ENCODE measurements around the gene MAP1LC3A. TPM values are rescaled to one million over a fixed set of nuclear protein-coding genes. Genes with fewer than 3 reads are reported as not detected.

MAP1LC3A gene
- total RNA-seq, 2 experiments from 2014 or later = 0.92 to 1.0 TPM

DNA sequence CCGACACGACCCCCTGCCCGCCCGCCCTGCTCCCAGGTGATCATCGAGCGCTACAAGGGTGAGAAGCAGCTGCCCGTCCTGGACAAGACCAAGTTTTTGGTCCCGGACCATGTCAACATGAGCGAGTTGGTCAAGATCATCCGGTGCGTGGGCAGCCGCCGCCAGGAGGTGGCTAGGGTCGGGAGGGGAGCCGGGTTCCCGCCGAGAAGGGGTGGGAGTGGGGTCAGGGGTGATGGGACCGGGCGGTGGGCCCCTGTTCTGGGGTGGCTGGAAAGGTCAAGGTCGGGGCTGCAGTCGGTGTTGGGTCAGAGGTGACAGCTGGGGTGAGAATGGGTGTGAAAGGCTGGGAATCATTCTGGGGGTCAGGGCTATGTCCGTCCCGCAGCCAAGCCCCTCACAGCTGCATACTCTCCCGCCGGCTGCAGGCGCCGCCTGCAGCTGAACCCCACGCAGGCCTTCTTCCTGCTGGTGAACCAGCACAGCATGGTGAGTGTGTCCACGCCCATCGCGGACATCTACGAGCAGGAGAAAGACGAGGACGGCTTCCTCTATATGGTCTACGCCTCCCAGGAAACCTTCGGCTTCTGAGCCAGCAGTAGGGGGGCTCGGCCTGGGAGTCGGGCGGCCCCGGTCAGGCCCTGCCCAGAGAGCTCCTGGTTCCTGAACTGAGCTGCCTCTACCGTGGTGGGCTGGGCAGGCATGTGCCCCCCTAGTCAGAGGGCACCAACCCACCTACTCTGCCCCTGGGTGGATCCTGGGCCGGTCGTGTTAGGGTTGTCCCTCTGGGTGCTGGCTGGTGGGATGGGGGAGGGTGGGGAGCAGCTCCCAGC is 1.0 kb downstream of the MAP1LC3A start:
- no peak for DNase-seq
- POLR2A ChIA-PET = interaction anchor here (0.7 to 2.0 kb wide), 2 partner anchors 42 to 146 kb away, joined by 3 to 9 read pairs; no protein-coding TSS in a partner anchor
- H3K27ac Mint-ChIP-seq = peak overlapping the region; percentile 70
- no peaks in the 10 kb centered on the region for H3K36me3 Mint-ChIP-seq (ENCODE audit: low read depth)
- H3K9me3 Mint-ChIP-seq = no peaks in the 10 kb centered on the region
- TF ChIP-seq, protein P1, sequence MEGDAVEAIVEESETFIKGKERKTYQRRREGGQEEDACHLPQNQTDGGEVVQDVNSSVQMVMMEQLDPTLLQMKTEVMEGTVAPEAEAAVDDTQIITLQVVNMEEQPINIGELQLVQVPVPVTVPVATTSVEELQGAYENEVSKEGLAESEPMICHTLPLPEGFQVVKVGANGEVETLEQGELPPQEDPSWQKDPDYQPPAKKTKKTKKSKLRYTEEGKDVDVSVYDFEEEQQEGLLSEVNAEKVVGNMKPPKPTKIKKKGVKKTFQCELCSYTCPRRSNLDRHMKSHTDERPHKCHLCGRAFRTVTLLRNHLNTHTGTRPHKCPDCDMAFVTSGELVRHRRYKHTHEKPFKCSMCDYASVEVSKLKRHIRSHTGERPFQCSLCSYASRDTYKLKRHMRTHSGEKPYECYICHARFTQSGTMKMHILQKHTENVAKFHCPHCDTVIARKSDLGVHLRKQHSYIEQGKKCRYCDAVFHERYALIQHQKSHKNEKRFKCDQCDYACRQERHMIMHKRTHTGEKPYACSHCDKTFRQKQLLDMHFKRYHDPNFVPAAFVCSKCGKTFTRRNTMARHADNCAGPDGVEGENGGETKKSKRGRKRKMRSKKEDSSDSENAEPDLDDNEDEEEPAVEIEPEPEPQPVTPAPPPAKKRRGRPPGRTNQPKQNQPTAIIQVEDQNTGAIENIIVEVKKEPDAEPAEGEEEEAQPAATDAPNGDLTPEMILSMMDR (IDR thresholded peaks at IDR 0.05) = no peak
- intact Hi-C loops (cut with micrococcal nuclease) = no loop called here
- ATAC-seq = no peak
- no peaks in the 10 kb centered on the region for H3K27me3 Mint-ChIP-seq
- H3K4me3 Mint-ChIP-seq = peak overlapping the region; percentile 60
- H3K4me1 Mint-ChIP-seq (ENCODE audit: low read depth) = peaks cover 11% of the 10 kb centered on the region
- CTCF ChIA-PET = interaction anchor here (0.5 to 1.0 kb wide), 4 partner anchors 15 to 122 kb away, joined by 3 to 4 read pairs (median 3); no protein-coding TSS in a partner anchor

DNA sequence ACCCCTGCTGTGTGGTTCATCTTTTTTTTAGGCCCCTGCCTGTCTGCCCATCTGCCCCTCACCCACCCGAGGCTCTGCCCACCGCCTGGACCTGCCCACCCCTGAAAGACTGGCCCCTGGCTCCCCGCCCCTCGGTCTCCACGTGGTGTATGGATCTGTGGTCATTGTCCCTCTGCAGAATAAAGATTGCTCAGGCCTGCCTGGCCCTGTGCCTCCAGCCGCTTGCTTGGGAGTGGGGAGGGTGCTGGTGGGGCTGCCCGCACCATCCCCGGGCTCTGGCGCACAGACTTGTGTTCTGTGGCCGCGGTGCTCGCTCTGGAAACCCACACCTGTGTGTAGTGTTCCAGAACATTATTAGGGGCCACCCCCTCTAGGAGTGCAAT is 1.6 kb downstream of the MAP1LC3A start:
- Mint-ChIP-seq H3K4me3 (peak overlapping the region; percentile 40), H3K9me3 (no peaks in the 10 kb centered on the region), H3K36me3 (ENCODE audit: low read depth) (no peaks in the 10 kb centered on the region), H3K27me3 (no peaks in the 10 kb centered on the region), H3K27ac (peak overlapping the region; percentile 56), H3K4me1 (ENCODE audit: low read depth) (peaks cover 11% of the 10 kb centered on the region)
- CTCF ChIA-PET = interaction anchor here (2.6 kb wide), 1 partner anchor 147 kb away, joined by 9 read pairs; no protein-coding TSS in a partner anchor
- TF ChIP-seq, protein P1 (IDR thresholded peaks at IDR 0.05) = no peak
- ATAC-seq = no peak
- POLR2A ChIA-PET = interaction anchor here (0.6 kb wide), 1 partner anchor 16 kb away, joined by 4 read pairs; no protein-coding TSS in a partner anchor
- intact Hi-C loops (cut with micrococcal nuclease) = no loop called here
- DNase-seq = no peak

DNA sequence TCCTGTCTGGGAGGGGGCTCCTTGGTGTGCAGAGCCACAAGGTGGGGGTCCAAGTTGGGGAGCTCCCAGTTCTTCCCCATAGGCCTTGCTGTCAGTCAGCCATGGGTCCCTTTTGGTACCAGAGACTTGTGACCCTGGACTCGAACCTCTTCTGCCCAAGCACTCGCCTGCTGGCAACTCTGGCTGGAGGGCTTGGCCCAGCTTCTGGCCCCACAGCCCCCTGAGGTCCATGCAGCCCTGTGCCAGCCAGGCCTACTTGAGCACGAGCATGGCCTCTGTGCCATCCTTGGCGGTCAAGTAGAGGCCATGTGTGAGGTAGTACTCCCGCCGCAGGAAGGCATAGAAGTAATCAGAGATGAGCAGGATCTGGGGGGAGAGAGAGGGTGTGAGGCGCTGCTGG is 2.1 kb downstream of the MAP1LC3A start:
- POLR2A ChIA-PET = interaction anchor here (0.6 kb wide), 1 partner anchor 16 kb away, joined by 4 read pairs; no protein-coding TSS in a partner anchor
- Mint-ChIP-seq H3K27me3 (no peaks in the 10 kb centered on the region), H3K36me3 (ENCODE audit: low read depth) (no peaks in the 10 kb centered on the region), H3K4me3 (no peak overlapping the region), H3K4me1 (ENCODE audit: low read depth) (peaks cover 11% of the 10 kb centered on the region), H3K9me3 (no peaks in the 10 kb centered on the region), H3K27ac (peak overlapping the region; percentile 56)
- CTCF ChIA-PET = interaction anchor here (2.6 kb wide), 1 partner anchor 147 kb away, joined by 9 read pairs; no protein-coding TSS in a partner anchor
- ATAC-seq = no peak
- no peak for DNase-seq
- TF ChIP-seq, protein P1 (IDR thresholded peaks at IDR 0.05) = no peak
- intact Hi-C loops (cut with micrococcal nuclease) = no loop called here

DNA sequence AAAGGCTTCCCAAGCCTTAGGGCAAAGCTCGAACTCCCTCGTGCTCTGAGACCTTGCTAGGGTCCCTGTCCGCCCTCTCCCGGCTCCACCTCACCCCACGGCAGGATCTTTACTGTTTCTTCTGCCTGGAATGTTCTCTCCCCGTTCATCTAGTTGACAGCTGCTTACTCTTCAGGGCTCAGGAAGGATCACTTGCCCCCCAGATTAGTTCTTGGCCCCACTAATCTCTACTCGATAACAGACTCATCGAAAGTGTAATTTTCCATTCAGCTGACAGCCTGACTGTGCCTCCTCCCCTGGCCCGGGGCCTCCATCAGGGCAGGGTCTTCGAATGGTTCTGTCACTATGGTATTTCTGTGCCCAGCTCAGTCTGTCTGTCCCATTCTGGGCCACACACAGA is 3.1 kb downstream of the MAP1LC3A start:
- H3K27me3 Mint-ChIP-seq = no peaks in the 10 kb centered on the region
- intact Hi-C loops (cut with micrococcal nuclease) = no loop called here
- no peaks in the 10 kb centered on the region for H3K9me3 Mint-ChIP-seq
- H3K4me3 Mint-ChIP-seq = no peak overlapping the region
- CTCF ChIA-PET = interaction anchor here (1.2 to 2.6 kb wide), 4 partner anchors 144 to 177 kb away, joined by 3 to 9 read pairs (median 6); no protein-coding TSS in a partner anchor
- DNase-seq (no peak), ATAC-seq (no peak)
- H3K27ac Mint-ChIP-seq = peak overlapping the region; percentile 8
- TF ChIP-seq, protein P1 (IDR thresholded peaks at IDR 0.05) = no peak
- peaks cover 11% of the 10 kb centered on the region for H3K4me1 Mint-ChIP-seq (ENCODE audit: low read depth)
- POLR2A ChIA-PET = interaction anchor here (0.7 to 1.4 kb wide), 4 partner anchors 22 to 46 kb away, joined by 3 read pairs; no protein-coding TSS in a partner anchor
- no peaks in the 10 kb centered on the region for H3K36me3 Mint-ChIP-seq (ENCODE audit: low read depth)

DNA sequence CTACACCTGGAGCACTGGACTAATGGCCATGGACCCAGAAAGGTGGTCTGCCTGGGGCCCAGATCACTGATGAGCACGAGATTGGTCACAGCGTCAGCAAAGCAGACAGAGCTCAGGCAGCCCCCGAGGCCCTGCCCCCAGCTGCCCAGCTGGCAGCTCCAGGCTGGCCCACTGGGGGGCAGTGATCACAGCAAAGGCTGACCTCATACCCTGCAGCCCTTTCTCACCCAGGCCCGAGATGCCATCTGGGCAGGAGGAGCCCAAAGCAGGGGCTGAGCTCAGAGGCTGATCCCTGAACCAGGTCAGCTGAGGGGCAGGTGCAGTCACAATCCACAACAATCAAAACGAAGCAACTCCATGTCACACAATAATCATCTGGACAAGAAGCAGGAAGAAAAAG is 4.1 kb downstream of the MAP1LC3A start:
- TF ChIP-seq, protein P1 (IDR thresholded peaks at IDR 0.05) = peak; percentile 37
- ChIA-PET CTCF (interaction anchor here (1.2 to 2.6 kb wide), 6 partner anchors 143 to 207 kb away, joined by 3 to 9 read pairs (median 5); no protein-coding TSS in a partner anchor), POLR2A (interaction anchor here (0.7 to 1.4 kb wide), 3 partner anchors 9 to 47 kb away, joined by 3 read pairs; no protein-coding TSS in a partner anchor)
- ATAC-seq (no peak), DNase-seq (peak; percentile 33)
- intact Hi-C loops (cut with micrococcal nuclease) = no loop called here
- H3K27ac Mint-ChIP-seq = no peak overlapping the region
- H3K9me3 Mint-ChIP-seq = no peaks in the 10 kb centered on the region
- H3K4me1 Mint-ChIP-seq (ENCODE audit: low read depth) = peaks cover 8% of the 10 kb centered on the region
- no peaks in the 10 kb centered on the region for H3K36me3 Mint-ChIP-seq (ENCODE audit: low read depth)
- H3K4me3 Mint-ChIP-seq = no peak overlapping the region
- H3K27me3 Mint-ChIP-seq = no peaks in the 10 kb centered on the region

Data from activated CD8-positive, alpha-beta T cell treated with anti-CD3 and anti-CD28 coated beads for 36 hours (primary cell).